ENCODE results near the gene GABBR2.
"Not testable (repeated sequence)": the region's sequence is repeated elsewhere in the genome, so short reads cannot be mapped to it uniquely, and the experiment has no call there.

The GABBR2 gene

DNA sequence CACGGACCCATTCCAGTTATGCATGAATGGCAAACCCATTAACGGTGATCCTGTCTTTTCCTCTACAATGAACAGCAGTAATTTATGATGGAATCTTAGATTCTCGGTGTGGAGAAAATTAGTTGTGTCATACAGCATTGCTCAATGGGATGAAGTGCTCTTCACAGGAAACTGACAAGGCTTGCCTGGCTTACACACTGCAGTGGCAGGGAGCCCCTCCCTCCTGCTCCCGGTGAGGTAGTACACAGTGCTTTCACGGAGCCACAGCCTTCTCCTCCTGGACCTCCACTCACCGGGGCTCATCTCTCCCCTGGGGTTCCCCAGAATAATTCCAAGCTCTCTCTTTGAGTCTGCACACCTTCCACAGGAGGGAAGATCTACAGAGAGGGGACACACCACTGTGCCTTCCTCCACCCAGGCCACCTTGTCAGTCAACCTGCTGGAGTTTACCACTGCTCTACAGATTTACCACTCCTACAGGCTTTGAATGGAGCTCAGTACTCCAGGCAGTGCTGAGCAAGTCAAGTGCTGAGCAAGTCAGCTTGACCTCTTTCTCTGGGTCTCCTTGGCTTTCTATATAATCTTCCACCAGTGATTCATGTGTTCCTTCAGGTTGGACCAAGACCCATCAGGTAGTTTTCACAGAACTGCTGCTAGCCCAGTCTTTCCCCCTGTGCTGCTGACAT, 394.2 kb downstream of the GABBR2 start:
- DNase-seq: no peak

- DNase-seq: no peak
Measured at GRCh38 chr9:98312365-98312764, 396.4 kb downstream of the GABBR2 start.

- no peak for DNase-seq
Measured at GRCh38 chr9:98311541-98311940, 397.2 kb downstream of the GABBR2 start.

DNA sequence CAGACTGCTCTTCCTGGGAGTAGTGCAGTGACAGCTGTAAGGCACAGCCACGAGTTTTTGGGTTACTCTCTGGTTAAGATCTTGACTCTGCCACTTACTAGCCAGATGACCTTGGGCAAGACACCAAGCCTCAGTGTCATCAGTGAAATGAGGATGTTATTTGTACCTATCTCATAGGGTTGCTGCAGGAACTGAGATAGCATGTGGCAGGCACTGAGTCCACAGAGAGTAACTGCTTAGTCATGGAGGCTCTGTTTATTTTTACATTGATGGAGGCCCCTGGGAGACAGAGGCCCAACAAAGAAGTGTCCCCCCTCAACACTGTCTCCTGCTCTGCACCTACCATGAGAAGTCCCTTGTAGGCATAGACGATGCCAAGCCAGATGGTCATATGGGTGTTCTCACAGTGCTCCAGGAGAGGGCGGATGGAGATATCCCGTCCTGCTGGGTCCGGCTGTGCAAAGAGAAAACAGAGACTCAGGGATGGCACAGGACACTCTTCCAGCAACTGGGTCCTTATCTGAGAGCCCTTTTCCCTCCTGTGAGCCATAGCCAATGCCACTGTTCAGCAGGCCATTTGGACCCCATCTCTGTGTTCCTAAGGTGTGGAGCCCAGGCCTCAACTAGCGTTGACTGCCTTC, 397.9 kb downstream of the GABBR2 start:
- DNase-seq: no peak

DNA sequence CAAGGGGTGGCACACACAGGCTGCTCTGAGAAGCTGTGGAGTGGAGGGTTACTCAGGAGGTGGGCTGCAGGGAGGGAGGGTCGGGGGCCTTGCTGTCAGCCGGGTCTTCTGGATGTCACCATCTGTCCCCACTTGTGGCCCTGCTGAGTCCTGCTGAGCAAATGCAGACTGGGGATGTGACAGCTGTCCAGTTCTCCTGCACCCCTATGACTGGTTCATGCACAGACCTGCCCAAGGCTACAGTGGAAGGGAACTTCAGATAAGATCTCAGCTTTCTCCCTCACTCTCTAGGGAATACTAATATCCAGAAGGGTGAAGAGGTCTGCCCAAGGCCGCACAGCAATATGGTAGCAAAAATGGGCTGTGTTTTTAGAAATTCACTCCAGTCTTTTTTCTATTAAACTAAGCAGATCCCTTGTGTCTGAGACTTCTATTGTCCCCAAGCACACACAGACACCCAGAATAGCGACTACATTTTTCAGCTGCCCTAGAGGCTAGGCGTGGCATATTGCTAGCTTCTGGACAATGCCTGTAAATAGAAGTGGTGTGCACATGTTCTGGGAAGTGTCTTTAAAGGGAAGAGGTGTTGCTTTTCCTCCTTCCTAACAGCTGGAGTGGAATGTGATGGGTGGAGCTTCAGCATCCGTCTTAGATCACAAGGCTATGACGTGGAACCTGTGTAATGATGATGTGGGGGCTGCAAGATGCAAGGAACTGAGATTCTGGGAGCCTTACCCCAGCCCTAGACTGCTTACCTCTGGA, 402.2 kb downstream of the GABBR2 start:
- no peak for DNase-seq

DNA sequence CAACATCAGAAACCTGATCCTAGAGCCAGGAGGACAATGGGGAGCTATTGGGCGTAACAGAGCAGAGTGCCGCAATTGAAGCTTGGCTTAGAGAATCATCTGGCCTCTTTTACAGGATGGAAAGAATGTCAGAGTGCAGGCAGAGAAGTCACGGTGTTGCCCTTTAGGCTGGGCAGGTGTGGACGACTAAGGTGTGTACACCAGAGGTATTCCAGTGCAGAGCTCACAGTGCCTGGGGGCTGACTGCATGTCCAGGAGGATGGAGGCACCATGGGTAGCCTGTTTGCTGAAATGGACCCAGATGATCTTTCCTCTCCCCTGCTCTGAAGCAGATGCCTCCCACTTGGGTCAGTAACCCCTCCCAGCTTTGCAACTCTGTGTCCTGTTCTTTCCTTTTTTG, 404.4 kb downstream of the GABBR2 start:
- DNase-seq: no peak

DNA sequence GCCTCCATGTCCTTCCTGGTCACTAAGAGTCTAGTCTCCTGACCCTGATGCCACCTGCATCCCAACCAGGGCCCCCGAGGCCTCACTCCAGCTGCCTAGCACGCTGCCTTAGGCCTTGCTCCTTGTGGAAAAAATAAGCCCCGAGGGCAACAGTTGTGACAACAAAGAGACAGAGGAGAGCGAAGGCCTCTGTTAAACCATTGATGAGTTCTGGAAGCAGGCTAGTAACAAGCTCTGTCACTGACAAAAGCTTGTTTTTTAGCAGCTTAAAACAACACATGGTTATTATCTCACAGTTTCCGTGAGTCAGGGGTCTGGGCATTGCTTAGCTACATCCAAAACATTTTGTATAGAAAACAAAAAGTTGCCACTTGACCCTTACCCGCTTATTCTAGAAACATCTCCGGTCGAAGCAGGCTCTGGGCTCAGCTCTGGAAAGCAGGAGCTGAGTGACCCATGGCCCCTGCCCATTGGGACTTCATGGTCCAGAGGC, 405.1 kb downstream of the GABBR2 start:
- DNase-seq: no peak

DNA sequence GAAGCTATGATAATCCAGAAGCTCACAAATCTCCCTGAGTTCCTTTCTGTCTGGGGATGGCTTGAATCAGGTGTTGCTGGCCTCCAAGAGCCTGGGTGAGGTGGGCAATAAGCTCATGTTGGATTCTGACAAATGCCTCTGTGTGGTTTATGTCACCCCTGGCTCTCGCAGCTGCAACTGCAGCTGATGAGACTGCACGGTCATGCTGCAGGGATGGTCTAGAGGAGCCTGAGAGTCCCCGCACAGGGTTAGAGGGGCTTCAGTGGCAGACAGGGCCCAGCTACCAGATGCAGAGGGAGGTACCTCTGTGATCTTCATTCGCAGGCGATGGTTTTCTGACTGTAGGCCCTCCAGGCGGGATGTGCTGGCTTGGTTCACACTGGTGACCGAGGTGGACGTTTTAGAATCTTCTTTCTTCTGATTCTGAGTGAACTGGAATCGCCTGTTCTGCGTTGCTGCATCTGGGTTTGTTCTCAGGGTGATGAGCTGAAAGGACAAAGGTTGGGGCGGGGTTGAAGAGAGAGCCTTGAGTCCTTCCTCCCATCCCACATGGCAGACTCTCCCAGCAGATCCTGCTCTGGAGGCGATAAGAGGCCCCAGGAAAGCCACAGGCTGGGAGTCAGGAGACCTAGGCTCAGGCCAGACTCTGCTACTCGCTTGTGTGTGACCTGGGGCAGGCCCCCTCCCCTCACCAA, 405.6 kb downstream of the GABBR2 start:
- no peak for DNase-seq

GRCh38 chr9:98302150-98302549, 406.6 kb downstream of the GABBR2 start:
- no peak for DNase-seq

- no peak for DNase-seq
Measured at GRCh38 chr9:98300611-98301010, 408.1 kb downstream of the GABBR2 start.

- DNase-seq: no peak
Measured at GRCh38 chr9:98298476-98298875, 410.3 kb downstream of the GABBR2 start.

DNA sequence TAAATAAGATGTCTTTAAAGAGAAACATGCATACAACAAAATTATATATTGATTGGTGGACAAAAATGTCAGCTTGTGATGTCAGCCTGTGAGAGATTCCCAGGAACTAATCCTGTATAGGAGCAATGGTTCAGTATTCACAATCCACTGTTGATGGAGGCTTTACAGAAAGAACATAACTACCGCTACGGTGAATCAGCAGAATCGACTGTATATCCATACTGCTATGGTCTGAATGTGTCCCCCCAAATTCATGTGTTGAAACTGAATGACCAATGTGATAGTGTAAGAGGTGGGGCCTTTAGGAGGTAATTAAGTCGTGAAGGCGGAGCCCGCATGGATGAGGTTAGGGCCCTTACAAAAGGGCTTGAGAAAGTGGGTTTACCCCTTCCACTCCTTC, 412.9 kb downstream of the GABBR2 start:
- no peak for DNase-seq

- no peak for DNase-seq
Measured at GRCh38 chr9:98291820-98292219, 416.9 kb downstream of the GABBR2 start.

GRCh38 chr9:98290411-98290810, 418.3 kb downstream of the GABBR2 start:
- no peak for DNase-seq

DNA sequence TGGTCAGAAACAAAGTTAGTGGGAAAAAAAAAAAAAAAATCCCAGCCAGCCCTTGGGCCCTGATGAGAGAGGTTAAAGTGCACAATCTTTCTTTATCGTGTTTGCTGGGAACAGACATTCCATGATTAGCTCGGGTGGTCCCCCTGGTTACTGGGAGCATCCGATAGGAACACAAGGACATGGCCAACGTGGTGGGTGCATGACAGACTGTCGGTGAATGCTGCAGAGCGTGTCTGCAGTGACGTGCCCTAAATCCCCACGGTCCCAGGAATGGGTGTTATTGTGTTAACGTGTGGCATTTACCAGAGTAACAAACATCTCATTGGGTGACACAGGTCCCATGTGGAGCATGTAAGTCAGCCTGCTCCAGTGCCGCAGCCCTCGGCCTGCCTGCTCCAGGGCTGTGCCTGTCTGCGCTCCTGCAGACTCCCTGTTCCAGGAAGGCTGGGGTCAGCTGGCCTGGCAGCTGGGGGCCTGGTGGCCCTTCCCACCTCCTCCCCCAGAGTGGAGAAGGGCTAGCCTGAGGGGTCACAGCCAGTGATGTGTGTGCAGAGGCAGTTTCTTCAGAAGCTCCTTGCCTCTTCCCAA, 419.0 kb downstream of the GABBR2 start:
- DNase-seq: no peak

DNA sequence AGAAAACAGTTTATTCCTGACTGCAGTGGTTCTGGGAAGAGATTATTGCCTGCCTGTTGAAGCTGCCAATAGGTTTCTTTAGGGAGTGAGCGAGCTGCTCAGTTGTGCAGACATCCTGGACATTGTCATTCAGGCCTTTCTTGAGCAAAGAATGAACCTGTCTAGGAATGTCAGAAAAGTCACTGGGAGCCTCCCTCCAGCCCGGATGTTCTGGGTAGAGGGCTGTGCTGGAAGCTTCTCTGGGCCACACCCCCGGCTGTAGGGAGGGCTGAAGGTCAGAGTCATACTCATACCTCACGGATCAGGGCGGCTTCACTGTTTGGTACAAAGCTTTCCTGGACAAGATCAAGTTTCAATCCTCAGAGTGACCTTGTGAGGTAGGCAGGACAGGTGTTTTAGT, 419.9 kb downstream of the GABBR2 start:
- DNase-seq: no peak

- DNase-seq: no peak
Measured at GRCh38 chr9:98287384-98287783, 421.4 kb downstream of the GABBR2 start.

GRCh38 chr9:98285446-98285845, 423.3 kb downstream of the GABBR2 start:
- no peak for DNase-seq

DNA sequence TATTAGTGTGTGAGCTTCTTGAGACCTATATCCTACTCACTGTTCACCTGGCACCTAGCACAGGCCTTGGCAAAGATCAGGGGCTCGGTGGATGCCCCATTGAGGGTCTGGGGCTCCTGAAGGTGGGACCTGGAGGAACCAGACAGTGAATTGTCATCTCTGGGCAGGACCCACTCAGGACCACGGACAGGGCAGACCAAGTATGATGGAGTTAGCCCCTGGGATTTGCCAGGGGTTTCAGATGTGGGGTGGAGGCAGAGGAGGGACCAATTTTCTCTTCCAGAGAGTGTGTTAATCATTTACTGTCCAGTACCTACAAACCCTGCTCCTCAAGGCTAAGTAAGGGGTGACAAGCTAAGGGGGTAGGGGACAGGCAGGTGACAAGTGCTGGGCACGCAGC, 424.0 kb downstream of the GABBR2 start:
- DNase-seq: no peak

- not testable (repeated sequence) for DNase-seq
Measured at GRCh38 chr9:98283143-98283542, 425.6 kb downstream of the GABBR2 start.

DNA sequence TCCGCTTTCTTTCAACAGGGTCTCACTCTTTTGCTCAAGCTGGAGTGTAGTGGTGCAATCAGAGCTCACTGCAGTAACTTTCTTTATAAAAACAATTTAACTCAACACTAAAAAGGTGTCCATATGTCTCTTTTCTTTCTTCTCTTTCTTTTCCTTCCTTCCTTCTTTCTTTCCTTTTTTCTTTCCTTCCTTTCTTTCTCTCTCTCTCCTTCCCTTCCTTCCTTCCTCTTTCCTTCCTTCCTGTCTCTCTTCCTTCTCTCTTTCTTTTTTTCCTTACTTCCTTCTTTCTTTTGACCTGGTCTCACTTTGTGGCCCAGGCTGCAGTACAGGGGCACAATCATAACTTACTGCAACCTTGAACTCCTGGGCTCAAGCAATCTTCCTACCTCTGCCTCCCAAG, 427.5 kb downstream of the GABBR2 start:
- DNase-seq: no peak

GRCh38 chr9:98280574-98280973, 428.2 kb downstream of the GABBR2 start:
- no peak for DNase-seq

DNA sequence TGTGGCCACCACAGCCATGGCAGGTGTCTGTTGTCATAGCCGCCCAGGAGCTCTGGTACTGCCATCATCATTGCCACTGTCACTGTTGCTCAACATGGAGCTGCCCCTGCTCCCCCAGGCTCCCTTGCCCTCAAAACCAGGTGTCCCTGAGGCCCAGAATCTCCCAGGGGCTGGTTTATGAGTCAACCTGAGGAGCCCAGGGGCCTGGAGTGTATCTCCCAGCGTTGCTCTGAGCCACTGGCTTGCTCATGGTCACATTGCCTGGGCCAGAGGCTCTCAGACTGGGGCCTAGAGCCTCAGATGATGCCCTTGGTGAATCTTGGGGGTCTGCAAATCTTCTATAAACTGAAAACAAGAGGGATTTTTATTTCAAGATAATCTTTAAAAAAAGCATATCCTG, 428.6 kb downstream of the GABBR2 start:
- DNase-seq: no peak
